Caki2 (cell line): Measurements from ENCODE around the gene COL9A3. TPM values are rescaled to one million over a fixed set of nuclear protein-coding genes. Genes with fewer than 3 reads are reported as not detected.

Experiments used
- DNase-seq: peaks from one replicate; pipeline ENCODE4 v3.0.0-alpha.2; 2015; ENCODE audit warnings: low read depth
- in situ Hi-C: cut with HindIII; loops from 2 replicates; pipeline ENCODE4 v1.10.0; 2016; ENCODE audit warnings: low sequenced_read_pairs, low pct_unique_long_range_greater_than_20kb, mixed read lengths
- total RNA-seq: library from RNA; depleted of rRNA; stranded (reverse); fragments of >200 nt; shearing (Covaris generic); gene quantifications from 2 replicates; pipeline ENCODE4 v1.2.3, GENCODE V29; 2014; ENCODE audit warnings: low replicate concordance

The COL9A3 gene
- total RNA-seq, 1 experiment from 2014 or later: not detected

- in situ Hi-C loops: no loop called here
- DNase-seq: peak; percentile 54
These were observed 2.0 kb downstream of the COL9A3 start for GRCh38 chr20:62818592-62819493.

GRCh38 chr20:62819494-62820174 is 2.8 kb downstream of the COL9A3 start:
- DNase-seq: no peak
- in situ Hi-C loops: no loop called here

- no peak for DNase-seq
- in situ Hi-C loops: no loop called here
These were observed 3.5 kb downstream of the COL9A3 start for GRCh38 chr20:62820208-62820961.

- in situ Hi-C loops: no loop called here
These were observed 4.3 kb downstream of the COL9A3 start for GRCh38 chr20:62820962-62821725.

GRCh38 chr20:62821726-62822210 is 4.9 kb downstream of the COL9A3 start:
- in situ Hi-C loops: no loop called here
- no peak for DNase-seq

More at GRCh38 chr20:62820962-62821725, 4.3 kb downstream of the COL9A3 start:
- no peak for DNase-seq

- DNase-seq: no peak
- in situ Hi-C loops: no loop called here
These were observed 5.5 kb downstream of the COL9A3 start for GRCh38 chr20:62822239-62822787.

GRCh38 chr20:62822788-62823651 is 6.2 kb downstream of the COL9A3 start:
- in situ Hi-C loops: no loop called here
- DNase-seq: peak; percentile 73

- in situ Hi-C loops: no loop called here
- DNase-seq: no peak
These were observed 7.0 kb downstream of the COL9A3 start for GRCh38 chr20:62823688-62824475.

GRCh38 chr20:62824476-62825332 is 7.9 kb downstream of the COL9A3 start:
- in situ Hi-C loops: no loop called here
- DNase-seq: no peak

- no peak for DNase-seq
- in situ Hi-C loops: no loop called here
These were observed 8.6 kb downstream of the COL9A3 start for GRCh38 chr20:62825333-62825985.

- no peak for DNase-seq
- in situ Hi-C loops: no loop called here
These were observed 9.3 kb downstream of the COL9A3 start for GRCh38 chr20:62825986-62826645.

GRCh38 chr20:62826646-62827310 is 9.9 kb downstream of the COL9A3 start:
- DNase-seq: no peak
- in situ Hi-C loops: no loop called here

GRCh38 chr20:62827311-62828038 is 10.6 kb downstream of the COL9A3 start:
- DNase-seq: no peak
- in situ Hi-C loops: no loop called here
